Stomach smooth muscle (tissue), 2 donors: Measurements from ENCODE around the gene CASTOR2.
"Not testable (repeated sequence)": the region's sequence is repeated elsewhere in the genome, so short reads cannot be mapped to it uniquely, and the experiment has no call there.

Experiments used
- H3K27ac ChIP-seq: one replicate; pipeline ENCODE4 v1.7.0; 2013; ENCODE audit warnings: mild to moderate bottlenecking, low read length, inconsistent platforms
- H3K27me3 ChIP-seq, 2 donors: one replicate each; pipeline ENCODE4 v1.7.0; 2013; ENCODE audit warnings: low read length in 2 of 2; ENCODE audit not compliant: insufficient read depth in 2 of 2, control insufficient read depth in 1 of 2
- H3K36me3 ChIP-seq, 2 donors: one replicate each; pipeline ENCODE4 v1.7.0; 2013; ENCODE audit warnings: low read length in 2 of 2; ENCODE audit not compliant: control insufficient read depth in 2 of 2, insufficient read depth in 2 of 2
- H3K4me1 ChIP-seq: one replicate; pipeline ENCODE4 v1.7.0; 2013; ENCODE audit warnings: low read length; ENCODE audit not compliant: control insufficient read depth, insufficient read depth
- H3K4me3 ChIP-seq, 2 donors: one replicate each; pipeline ENCODE4 v1.7.0; 2013; ENCODE audit warnings: low read length in 2 of 2
- H3K9ac ChIP-seq, 2 donors: one replicate each; pipeline ENCODE4 v1.7.0; 2013; ENCODE audit warnings: low read length in 2 of 2, mild to moderate bottlenecking in 1 of 2
- H3K9me3 ChIP-seq, 2 donors: one replicate each; pipeline ENCODE4 v1.7.0; 2013; ENCODE audit warnings: low read length in 2 of 2; ENCODE audit not compliant: control insufficient read depth in 2 of 2
- donor health status: healthy.
- donor health status: Pancreatic carcinoma.

The CASTOR2 gene

GRCh38 chr7:74963704-74964510 is 598 bp upstream of the CASTOR2 start:
- H3K36me3 ChIP-seq, H3K27me3 ChIP-seq, H3K27ac ChIP-seq, H3K4me1 ChIP-seq, H3K9me3 ChIP-seq, H3K9ac ChIP-seq: not testable (repeated sequence)
- peak overlapping the region in 1 of 2 donors; percentile 35 for H3K4me3 ChIP-seq

GRCh38 chr7:74966208-74966854 is 1.8 kb downstream of the CASTOR2 start:
- H3K4me3 ChIP-seq, H3K36me3 ChIP-seq, H3K4me1 ChIP-seq, H3K9me3 ChIP-seq, H3K27me3 ChIP-seq, H3K27ac ChIP-seq, H3K9ac ChIP-seq: not testable (repeated sequence)

GRCh38 chr7:74966909-74967308 is 2.4 kb downstream of the CASTOR2 start:
- not testable (repeated sequence) for H3K4me3 ChIP-seq, H3K27ac ChIP-seq, H3K9ac ChIP-seq, H3K27me3 ChIP-seq, H3K36me3 ChIP-seq, H3K9me3 ChIP-seq, H3K4me1 ChIP-seq

- H3K36me3 ChIP-seq, H3K9ac ChIP-seq, H3K9me3 ChIP-seq, H3K27ac ChIP-seq, H3K4me1 ChIP-seq, H3K4me3 ChIP-seq, H3K27me3 ChIP-seq: not testable (repeated sequence)
Measured at GRCh38 chr7:74971431-74971830, 6.9 kb downstream of the CASTOR2 start.

- not testable (repeated sequence) for H3K4me1 ChIP-seq, H3K27ac ChIP-seq, H3K9ac ChIP-seq, H3K27me3 ChIP-seq, H3K9me3 ChIP-seq, H3K36me3 ChIP-seq, H3K4me3 ChIP-seq
Measured at GRCh38 chr7:74972377-74972776, 7.9 kb downstream of the CASTOR2 start.

- not testable (repeated sequence) for H3K27me3 ChIP-seq, H3K4me1 ChIP-seq, H3K27ac ChIP-seq, H3K9ac ChIP-seq, H3K4me3 ChIP-seq, H3K36me3 ChIP-seq, H3K9me3 ChIP-seq
Measured at GRCh38 chr7:74975959-74976358, 11.5 kb downstream of the CASTOR2 start.

- H3K9me3 ChIP-seq, H3K9ac ChIP-seq, H3K27me3 ChIP-seq, H3K27ac ChIP-seq, H3K4me3 ChIP-seq, H3K36me3 ChIP-seq, H3K4me1 ChIP-seq: not testable (repeated sequence)
Measured at GRCh38 chr7:74977523-74977922, 13.0 kb downstream of the CASTOR2 start.

GRCh38 chr7:74988436-74988835 is 23.9 kb downstream of the CASTOR2 start:
- not testable (repeated sequence) for H3K27me3 ChIP-seq, H3K27ac ChIP-seq, H3K36me3 ChIP-seq, H3K4me1 ChIP-seq, H3K4me3 ChIP-seq, H3K9ac ChIP-seq, H3K9me3 ChIP-seq

- no peak overlapping the region for H3K27ac ChIP-seq
- no peak overlapping the region for H3K9ac ChIP-seq
- no peaks in the 10 kb centered on the region for H3K36me3 ChIP-seq
- H3K4me3 ChIP-seq, result no peak overlapping the region
- no peaks in the 10 kb centered on the region for H3K27me3 ChIP-seq
- H3K9me3 ChIP-seq, result no peaks in the 10 kb centered on the region
- peaks cover 5% of the 10 kb centered on the region for H3K4me1 ChIP-seq
Measured at GRCh38 chr7:74993121-74993520, 28.6 kb downstream of the CASTOR2 start.

- not testable (repeated sequence) for H3K4me1 ChIP-seq, H3K36me3 ChIP-seq, H3K9ac ChIP-seq, H3K27ac ChIP-seq, H3K27me3 ChIP-seq, H3K4me3 ChIP-seq, H3K9me3 ChIP-seq
Measured at GRCh38 chr7:74994869-74995543, 30.5 kb downstream of the CASTOR2 start.

GRCh38 chr7:74996361-74996760 is 31.9 kb downstream of the CASTOR2 start:
- H3K4me1 ChIP-seq, H3K9me3 ChIP-seq, H3K9ac ChIP-seq, H3K27ac ChIP-seq, H3K4me3 ChIP-seq, H3K36me3 ChIP-seq, H3K27me3 ChIP-seq: not testable (repeated sequence)
